A673 (cell line): ENCODE measurements around the gene FAM167B.

Experiments
- CTCF ChIP-seq: fragments of 300-800, 200-600 bp; sonication (generic); conservative IDR thresholded peaks from 2 replicates; pipeline ENCODE4 v1.5.1; 2017; ENCODE audit warnings: low read depth, mild to moderate bottlenecking, antibody characterized with exemption, low read length, moderate library complexity, mixed read lengths
- EZH2 ChIP-seq: fragments of 200-600 bp; sonication (generic); IDR thresholded peaks from 2 replicates; pipeline ENCODE4 v1.6.1; 2017; ENCODE audit warnings: borderline replicate concordance, low read depth, mild to moderate bottlenecking, mixed read lengths, antibody characterized with exemption, low read length; ENCODE audit not compliant: poor library complexity, severe bottlenecking

GRCh38 chr1:32272557-32273390 is 25.8 kb downstream of the FAM167B start:
- TF ChIP-seq CTCF (no peak), EZH2 (no peak)
